Measurements from ENCODE around the gene NRSN2. TPM values are rescaled to one million over a fixed set of nuclear protein-coding genes. Genes with fewer than 3 reads are reported as not detected.

Gene NRSN2
- total RNA-seq, 2 donors from 2014 or later = 13.8 to 15.6 TPM

DNA sequence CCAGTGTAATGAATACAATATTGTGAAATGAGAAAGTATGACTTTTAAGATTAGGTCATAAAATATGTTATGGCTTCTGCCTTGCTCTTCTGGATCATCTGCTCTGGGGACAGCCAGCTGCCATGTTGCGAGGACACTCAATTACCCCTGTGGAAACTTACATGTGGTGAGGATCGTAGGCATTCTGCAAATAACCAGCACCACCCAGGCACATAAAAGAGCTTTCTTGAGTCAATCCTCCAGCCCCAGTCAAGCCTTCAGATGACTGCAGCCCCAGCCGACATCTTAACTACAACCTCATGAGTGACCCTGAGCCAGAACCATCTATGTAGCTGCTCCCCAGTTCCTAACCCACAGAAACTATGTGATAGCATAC lies 56.7 kb downstream of the NRSN2 start:
- peaks cover 9% of the 10 kb centered on the region for H3K4me1 ChIP-seq
- no peak overlapping the region for H3K4me3 ChIP-seq
- no peak for DNase-seq
- no peaks in the 10 kb centered on the region for H3K9me3 ChIP-seq
- H3K27ac ChIP-seq = no peak overlapping the region
- no peaks in the 10 kb centered on the region for H3K27me3 ChIP-seq
- 100% methylated on average over 3 of the region's 3 CpGs for WGBS, 2 donors
- H3K36me3 ChIP-seq (replicated peaks in 1 of 2; ENCODE audit: insufficient read depth in 1 of 2, low read depth in 2 of 2) = no peaks in the 10 kb centered on the region
- ATAC-seq = no peak
- intact Hi-C loops (cut with DNase I) = no loop called here
- TF ChIP-seq, protein P1, sequence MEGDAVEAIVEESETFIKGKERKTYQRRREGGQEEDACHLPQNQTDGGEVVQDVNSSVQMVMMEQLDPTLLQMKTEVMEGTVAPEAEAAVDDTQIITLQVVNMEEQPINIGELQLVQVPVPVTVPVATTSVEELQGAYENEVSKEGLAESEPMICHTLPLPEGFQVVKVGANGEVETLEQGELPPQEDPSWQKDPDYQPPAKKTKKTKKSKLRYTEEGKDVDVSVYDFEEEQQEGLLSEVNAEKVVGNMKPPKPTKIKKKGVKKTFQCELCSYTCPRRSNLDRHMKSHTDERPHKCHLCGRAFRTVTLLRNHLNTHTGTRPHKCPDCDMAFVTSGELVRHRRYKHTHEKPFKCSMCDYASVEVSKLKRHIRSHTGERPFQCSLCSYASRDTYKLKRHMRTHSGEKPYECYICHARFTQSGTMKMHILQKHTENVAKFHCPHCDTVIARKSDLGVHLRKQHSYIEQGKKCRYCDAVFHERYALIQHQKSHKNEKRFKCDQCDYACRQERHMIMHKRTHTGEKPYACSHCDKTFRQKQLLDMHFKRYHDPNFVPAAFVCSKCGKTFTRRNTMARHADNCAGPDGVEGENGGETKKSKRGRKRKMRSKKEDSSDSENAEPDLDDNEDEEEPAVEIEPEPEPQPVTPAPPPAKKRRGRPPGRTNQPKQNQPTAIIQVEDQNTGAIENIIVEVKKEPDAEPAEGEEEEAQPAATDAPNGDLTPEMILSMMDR (IDR thresholded peaks at IDR 0.05) = no peak
- TF ChIP-seq POLR2A (IDR thresholded peaks at IDR 0.05) = no peak

DNA sequence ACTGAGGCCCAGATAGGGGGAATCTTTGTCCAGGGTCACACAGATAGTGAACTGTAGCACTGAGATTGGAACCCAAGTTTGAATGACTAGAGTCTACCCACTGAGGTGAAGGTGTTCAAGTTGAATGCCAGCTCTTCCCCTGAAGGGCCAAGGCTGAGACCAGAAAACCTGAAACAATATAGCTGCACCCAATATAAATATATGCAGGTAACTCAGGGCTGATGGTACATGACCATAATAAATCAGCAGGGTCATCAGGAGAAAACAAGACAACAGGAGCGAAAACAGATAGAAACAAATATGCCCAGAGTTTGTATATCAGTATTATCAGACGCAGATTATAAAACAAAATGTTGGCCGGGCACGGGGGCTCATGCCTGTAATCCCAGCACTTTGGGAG lies 57.2 kb downstream of the NRSN2 start:
- Histone ChIP-seq H3K36me3 (replicated peaks in 1 of 2; ENCODE audit: insufficient read depth in 1 of 2, low read depth in 2 of 2) (no peaks in the 10 kb centered on the region), H3K27me3 (no peaks in the 10 kb centered on the region), H3K9me3 (no peaks in the 10 kb centered on the region), H3K4me3 (no peak overlapping the region), H3K4me1 (peaks cover 13% of the 10 kb centered on the region), H3K27ac (no peak overlapping the region)
- no peak for TF ChIP-seq POLR2A (IDR thresholded peaks at IDR 0.05)
- TF ChIP-seq, protein P1 (IDR thresholded peaks at IDR 0.05) = no peak
- DNase-seq (no peak), ATAC-seq (no peak)
- WGBS, 2 donors = 90 to 95% methylated on average over 4 of the region's 4 CpGs
- intact Hi-C loops (cut with DNase I) = no loop called here

Other genes starting within 250 kb of the NRSN2 start
- gene DEFB126, start 204.5 kb upstream of the NRSN2 start, total RNA-seq = not detected
- gene DEFB127, start 189.7 kb upstream of the NRSN2 start, total RNA-seq = not detected
- gene DEFB128, start 157.4 kb upstream of the NRSN2 start, total RNA-seq = not detected
- not detected for gene DEFB129, start 119.9 kb upstream of the NRSN2 start, total RNA-seq
- not detected for gene DEFB132, start 89.4 kb upstream of the NRSN2 start, total RNA-seq
- gene C20orf96, start 56.4 kb upstream of the NRSN2 start, total RNA-seq = 1 to 10 TPM in 1 of 2 donors, under 1 TPM in 1; 0.33 to 1.8 TPM
- 10 to 100 TPM; 12.2 to 16.5 TPM for gene ZCCHC3, start 49.5 kb upstream of the NRSN2 start, total RNA-seq
- gene SOX12, start 21.6 kb upstream of the NRSN2 start, total RNA-seq = 10 to 100 TPM in 1 of 2 donors, 1 to 10 TPM in 1; 6.2 to 17.1 TPM
- gene TRIB3, start 33.6 kb downstream of the NRSN2 start, total RNA-seq = 10 to 100 TPM; 13.2 to 19.8 TPM
- 10 to 100 TPM; 36.1 to 95.9 TPM for gene RBCK1, start 61.2 kb downstream of the NRSN2 start, total RNA-seq
- gene TBC1D20, start 115.4 kb downstream of the NRSN2 start, total RNA-seq = 10 to 100 TPM; 16.3 to 27.4 TPM
- 10 to 100 TPM; 40.5 to 52.7 TPM for gene CSNK2A1, start 196.7 kb downstream of the NRSN2 start, total RNA-seq

Data from body of pancreas (tissue), 4 donors.